MM.1S (cell line): ENCODE data around the gene ZNF678.

ENCODE experiments used
- DNase-seq: peaks from one replicate; pipeline ENCODE4 v3.0.0-alpha.2; 2015
- H2AFZ ChIP-seq: fragments of 300-600 bp; sonication (generic); 2 replicates; pipeline ENCODE4 v1.6.0; 2016; ENCODE audit warnings: antibody characterized with exemption, low read length
- H3F3A ChIP-seq: fragments of 300-600 bp; sonication (generic); 2 replicates; pipeline ENCODE4 v1.6.1; 2016; ENCODE audit warnings: mild to moderate bottlenecking, antibody characterized with exemption, low read length, moderate library complexity, mixed read lengths; ENCODE audit not compliant: insufficient read depth
- H3K27ac ChIP-seq: fragments of 300-600 bp; sonication (generic); 2 replicates; pipeline ENCODE4 v1.5.1; 2016; ENCODE audit warnings: mild to moderate bottlenecking, low read length
- H3K27me3 ChIP-seq: fragments of 300-600 bp; sonication (generic); replicated peaks from 2 replicates; pipeline ENCODE4 v1.6.0; 2016; ENCODE audit warnings: low read length; ENCODE audit not compliant: insufficient read depth
- H3K36me3 ChIP-seq: fragments of 300-600 bp; sonication (generic); replicated peaks from 2 replicates; pipeline ENCODE4 v1.6.1; 2016; ENCODE audit warnings: mild to moderate bottlenecking, low read length, mixed read lengths; ENCODE audit not compliant: insufficient read depth
- H3K4me1 ChIP-seq: fragments of 300-600 bp; sonication (generic); 2 replicates; pipeline ENCODE4 v1.6.1; 2016; ENCODE audit warnings: low read length, mixed read lengths
- H3K4me2 ChIP-seq: fragments of 300-600 bp; sonication (generic); 2 replicates; pipeline ENCODE4 v1.6.0; 2016; ENCODE audit warnings: low read depth, low read length
- H3K4me3 ChIP-seq: fragments of 300-600 bp; sonication (generic); 2 replicates; pipeline ENCODE4 v1.5.1; 2016; ENCODE audit warnings: low read length, mixed read lengths
- H3K79me2 ChIP-seq: fragments of 300-600 bp; sonication (generic); 2 replicates; pipeline ENCODE4 v1.6.1; 2016; ENCODE audit warnings: mixed run types, low read length, mixed read lengths
- H3K9ac ChIP-seq: fragments of 300-600 bp; sonication (generic); 2 replicates; pipeline ENCODE4 v1.6.1; 2016; ENCODE audit warnings: low read length, mixed read lengths
- H3K9me2 ChIP-seq: fragments of 300-600 bp; sonication (generic); replicated peaks from 2 replicates; pipeline ENCODE4 v1.6.1; 2016; ENCODE audit warnings: mild to moderate bottlenecking, low read length, mixed read lengths; ENCODE audit not compliant: insufficient read depth
- H3K9me3 ChIP-seq: fragments of 300-600 bp; sonication (generic); replicated peaks from 2 replicates; pipeline ENCODE4 v1.6.1; 2016; ENCODE audit warnings: mild to moderate bottlenecking, low read length, mixed read lengths; ENCODE audit not compliant: insufficient read depth
- H4K20me1 ChIP-seq: fragments of 300-600 bp; sonication (generic); 2 replicates; pipeline ENCODE4 v1.6.1; 2016; ENCODE audit warnings: mild to moderate bottlenecking, low read length, moderate library complexity, mixed read lengths; ENCODE audit not compliant: insufficient read depth
- EZH2 ChIP-seq: fragments of 300-600 bp; sonication (generic); optimal IDR thresholded peaks from 2 replicates; pipeline ENCODE3; 2017; ENCODE audit warnings: low read depth, mild to moderate bottlenecking, antibody characterized with exemption, low read length, mixed read lengths
- EZH2phosphoT487 ChIP-seq: fragments of 300-600 bp; sonication (generic); IDR thresholded peaks from 2 replicates; pipeline ENCODE4 v1.6.1; 2018; ENCODE audit warnings: antibody characterized with exemption, low read length
- TF ChIP-seq, protein P1 (sequence below): fragments of 300-600 bp; sonication (generic); IDR thresholded peaks from 2 replicates; pipeline ENCODE4 v1.5.1; 2016; ENCODE audit warnings: antibody characterized with exemption, low read length, mixed read lengths

Gene ZNF678

GRCh38 chr1:227718932-227719331, 155.6 kb downstream of the ZNF678 start:
- H3K36me3 ChIP-seq: no peaks in the 10 kb centered on the region
- no peaks in the 10 kb centered on the region for H3K4me1 ChIP-seq
- no peaks in the 10 kb centered on the region for H4K20me1 ChIP-seq
- H3K9ac ChIP-seq: no peak overlapping the region
- H3F3A ChIP-seq: no peaks in the 10 kb centered on the region
- no peak overlapping the region for H3K4me3 ChIP-seq
- TF ChIP-seq EZH2phosphoT487 (no peak), EZH2 (no peak)
- DNase-seq: no peak
- H2AFZ ChIP-seq: no peak overlapping the region
- no peak overlapping the region for H3K27ac ChIP-seq
- no peaks in the 10 kb centered on the region for H3K27me3 ChIP-seq
- H3K4me2 ChIP-seq: no peak overlapping the region
- no peaks in the 10 kb centered on the region for H3K9me2 ChIP-seq
- no peaks in the 10 kb centered on the region for H3K79me2 ChIP-seq
- no peaks in the 10 kb centered on the region for H3K9me3 ChIP-seq

DNA sequence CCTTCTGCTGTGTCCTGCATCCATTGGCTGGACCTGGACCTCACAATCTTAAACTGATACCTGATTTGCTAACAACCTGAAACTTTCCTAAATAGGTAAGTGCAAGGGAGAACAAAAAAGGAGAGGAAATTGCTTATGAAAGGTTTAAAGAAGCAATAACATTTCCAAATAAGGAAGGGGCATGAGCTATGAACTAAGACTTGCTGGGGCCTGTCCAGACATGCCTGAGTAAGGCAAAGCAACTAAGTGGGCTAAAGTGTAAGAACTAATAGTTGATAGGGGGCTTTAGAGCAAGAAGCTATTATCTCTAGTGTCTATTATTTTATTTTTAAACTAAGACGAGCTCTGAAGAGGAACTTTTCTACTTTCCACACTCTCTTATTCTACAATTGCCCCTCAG, 160.1 kb downstream of the ZNF678 start:
- Histone ChIP-seq H3K27ac (no peak overlapping the region), H3K36me3 (no peaks in the 10 kb centered on the region), H3F3A (no peaks in the 10 kb centered on the region), H3K4me1 (0 out of 2 replicates have a peak, but pooled peaks cover 3% of the 10 kb centered on the region), H3K4me2 (no peak overlapping the region), H3K4me3 (no peak overlapping the region), H2AFZ (no peak overlapping the region), H3K27me3 (no peaks in the 10 kb centered on the region), H3K9me2 (no peaks in the 10 kb centered on the region), H3K9ac (no peak overlapping the region), H4K20me1 (no peaks in the 10 kb centered on the region), H3K79me2 (no peaks in the 10 kb centered on the region), H3K9me3 (no peaks in the 10 kb centered on the region)
- DNase-seq: no peak
- TF ChIP-seq, protein P1, sequence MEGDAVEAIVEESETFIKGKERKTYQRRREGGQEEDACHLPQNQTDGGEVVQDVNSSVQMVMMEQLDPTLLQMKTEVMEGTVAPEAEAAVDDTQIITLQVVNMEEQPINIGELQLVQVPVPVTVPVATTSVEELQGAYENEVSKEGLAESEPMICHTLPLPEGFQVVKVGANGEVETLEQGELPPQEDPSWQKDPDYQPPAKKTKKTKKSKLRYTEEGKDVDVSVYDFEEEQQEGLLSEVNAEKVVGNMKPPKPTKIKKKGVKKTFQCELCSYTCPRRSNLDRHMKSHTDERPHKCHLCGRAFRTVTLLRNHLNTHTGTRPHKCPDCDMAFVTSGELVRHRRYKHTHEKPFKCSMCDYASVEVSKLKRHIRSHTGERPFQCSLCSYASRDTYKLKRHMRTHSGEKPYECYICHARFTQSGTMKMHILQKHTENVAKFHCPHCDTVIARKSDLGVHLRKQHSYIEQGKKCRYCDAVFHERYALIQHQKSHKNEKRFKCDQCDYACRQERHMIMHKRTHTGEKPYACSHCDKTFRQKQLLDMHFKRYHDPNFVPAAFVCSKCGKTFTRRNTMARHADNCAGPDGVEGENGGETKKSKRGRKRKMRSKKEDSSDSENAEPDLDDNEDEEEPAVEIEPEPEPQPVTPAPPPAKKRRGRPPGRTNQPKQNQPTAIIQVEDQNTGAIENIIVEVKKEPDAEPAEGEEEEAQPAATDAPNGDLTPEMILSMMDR: no peak
- TF ChIP-seq EZH2phosphoT487 (no peak), EZH2 (no peak)

- H3K4me2 ChIP-seq: no peak overlapping the region
- no peaks in the 10 kb centered on the region; the same call in 1 of the 2 replicates for H3K79me2 ChIP-seq
- DNase-seq: no peak
- H3K9me2 ChIP-seq: no peaks in the 10 kb centered on the region
- H3K9me3 ChIP-seq: no peaks in the 10 kb centered on the region
- no peak overlapping the region for H2AFZ ChIP-seq
- H3F3A ChIP-seq: peaks cover 13% of the 10 kb centered on the region
- H3K4me1 ChIP-seq: peaks cover 14% of the 10 kb centered on the region
- TF ChIP-seq, protein P1: no peak
- no peak for TF ChIP-seq EZH2phosphoT487
- no peak for TF ChIP-seq EZH2
- no peak overlapping the region for H3K27ac ChIP-seq
- no peaks in the 10 kb centered on the region for H3K27me3 ChIP-seq
- no peak overlapping the region for H3K4me3 ChIP-seq
- no peaks in the 10 kb centered on the region for H4K20me1 ChIP-seq
- H3K36me3 ChIP-seq: no peaks in the 10 kb centered on the region
- H3K9ac ChIP-seq: no peak overlapping the region
Measured at GRCh38 chr1:227725046-227725445, 161.7 kb downstream of the ZNF678 start.

GRCh38 chr1:227726318-227726717, 163.0 kb downstream of the ZNF678 start:
- Histone ChIP-seq H3K4me2 (no peak overlapping the region), H3K79me2 (no peaks in the 10 kb centered on the region; the same call in 1 of the 2 replicates), H3K9me3 (no peaks in the 10 kb centered on the region), H4K20me1 (no peaks in the 10 kb centered on the region), H3K36me3 (no peaks in the 10 kb centered on the region), H3K4me1 (peaks cover 22% of the 10 kb centered on the region), H3K27me3 (no peaks in the 10 kb centered on the region), H3K9me2 (no peaks in the 10 kb centered on the region), H3F3A (peaks cover 25% of the 10 kb centered on the region), H3K4me3 (no peak overlapping the region), H3K9ac (no peak overlapping the region), H2AFZ (no peak overlapping the region), H3K27ac (no peak overlapping the region)
- DNase-seq: no peak
- TF ChIP-seq EZH2 (no peak), EZH2phosphoT487 (no peak)
- TF ChIP-seq, protein P1: no peak
